H1 (cell line): Measurements from ENCODE around the gene APLP1. TPM values are rescaled to one million over a fixed set of nuclear protein-coding genes. Genes with fewer than 3 reads are reported as not detected.
A peak's percentile ranks its signal among the peaks of the same experiment; 100 is the strongest.

ENCODE experiments used
- CTCF ChIA-PET: fragments of 300-600 bp; sonication (Branson Sonifier 250); formaldehyde crosslinking; loops from one replicate; lab custom pipeline; 2021; ENCODE audit not compliant: partially characterized antibody; lab: Charles Lee
- POLR2A ChIA-PET: fragments of 300-600 bp; sonication (Branson Sonifier 250); formaldehyde crosslinking; loops from one replicate; lab custom pipeline; 2021; ENCODE audit warnings: inconsistent platforms; ENCODE audit not compliant: partially characterized antibody; lab: Charles Lee
- DNase-seq, 2 experiments: peaks; one replicate each; pipeline versions ENCODE4 v3.0.0 to v3.0.0-alpha.2; 2010 to 2022; ENCODE audit warnings: low spot score in 2 of 2, low read depth in 1 of 2, mixed read lengths in 1 of 2
- FAIRE-seq: peaks from 2 replicates; lab custom pipeline; 2011; peaks lifted over from hg19 to GRCh38; lab: Jason Lieb, UNC
- H2AFZ ChIP-seq: 2 replicates; pipeline ENCODE4 v1.8.1; 2012; ENCODE audit warnings: low read length, inconsistent platforms
- H2AK5ac ChIP-seq: 2 replicates; pipeline ENCODE4 v1.6.1; 2013; ENCODE audit warnings: low read depth, low read length
- H2BK120ac ChIP-seq: replicated peaks from 2 replicates; pipeline ENCODE3; 2013; ENCODE audit warnings: low read depth, low read length, inconsistent platforms
- H2BK12ac ChIP-seq: 2 replicates; pipeline ENCODE4 v1.6.1; 2013; ENCODE audit warnings: low read depth, low read length
- H2BK15ac ChIP-seq: 2 replicates; pipeline ENCODE4 v1.6.1; 2013; ENCODE audit warnings: low read length
- H2BK20ac ChIP-seq: 2 replicates; pipeline ENCODE4 v1.6.1; 2013; ENCODE audit warnings: low read length
- H2BK5ac ChIP-seq: 2 replicates; pipeline ENCODE4 v1.6.1; 2013; ENCODE audit warnings: low read depth, low read length
- H3K14ac ChIP-seq: 2 replicates; pipeline ENCODE4 v1.6.1; 2013; ENCODE audit warnings: inconsistent platforms; ENCODE audit not compliant: insufficient read length
- H3K18ac ChIP-seq: 2 replicates; pipeline ENCODE4 v1.6.1; 2013; ENCODE audit warnings: low read length; ENCODE audit errors: extremely low read depth
- H3K23ac ChIP-seq: 2 replicates; pipeline ENCODE4 v1.6.1; 2013; ENCODE audit warnings: inconsistent platforms; ENCODE audit not compliant: insufficient read length
- H3K23me2 ChIP-seq: 2 replicates; pipeline ENCODE4 v1.6.1; 2013; ENCODE audit warnings: low read depth, low read length
- H3K27ac ChIP-seq: 2 replicates; pipeline ENCODE4 v1.6.1; 2011; ENCODE audit warnings: low read depth, low read length, inconsistent platforms
- H3K27me3 ChIP-seq, 4 experiments: replicated peaks in 1 of 4; 1 replicate in 1 of 4; 2 replicates in 3 of 4; pipeline versions ENCODE4 v1.6.1 to v1.8.1; 2011 to 2013; ENCODE audit warnings: low read length in 3 of 4, mild to moderate bottlenecking in 3 of 4, inconsistent platforms in 2 of 4, mixed read lengths in 2 of 4, moderate library complexity in 1 of 4; ENCODE audit not compliant: control insufficient read depth in 3 of 4, insufficient read depth in 3 of 4; ENCODE audit errors: extremely low read depth in 1 of 4
- H3K36me3 ChIP-seq, 4 experiments: 2 replicates each; pipeline versions ENCODE4 v1.6.1 to v1.8.1; 2011 to 2013; ENCODE audit warnings: mild to moderate bottlenecking in 4 of 4, low read length in 3 of 4, moderate library complexity in 2 of 4, control low read depth in 1 of 4, inconsistent platforms in 1 of 4; ENCODE audit not compliant: insufficient read depth in 4 of 4, control insufficient read depth in 2 of 4
- H3K4ac ChIP-seq: replicated peaks from 2 replicates; pipeline ENCODE3; 2013; ENCODE audit warnings: low read length, low read depth, mixed read lengths, inconsistent platforms; ENCODE audit not compliant: insufficient read length
- H3K4me1 ChIP-seq, 4 experiments: replicated peaks in 1 of 4; 1 replicate in 1 of 4; 2 replicates in 3 of 4; pipeline versions ENCODE4 v1.6.1 to v1.8.1; 2011 to 2013; ENCODE audit warnings: low read length in 3 of 4, inconsistent platforms in 2 of 4, mixed read lengths in 1 of 4; ENCODE audit not compliant: insufficient read depth in 4 of 4, control insufficient read depth in 3 of 4
- H3K4me2 ChIP-seq, 2 experiments: 2 replicates each; pipeline versions ENCODE4 v1.6.1 to v1.8.1; 2011 to 2013; ENCODE audit warnings: low read depth in 2 of 2, low read length in 2 of 2, control low read depth in 1 of 2, inconsistent platforms in 1 of 2, mild to moderate bottlenecking in 1 of 2; ENCODE audit not compliant: insufficient read depth in 1 of 2
- H3K4me3 ChIP-seq, 4 experiments: fragments of 200-600, 300-600 bp in 1 of 4; sonication (generic), shearing (Covaris generic), sonication (Bioruptor Twin) in 1 of 4; 2 replicates each; pipeline versions ENCODE4 v1.5.1 to v1.8.1; 2011 to 2016; ENCODE audit warnings: low read length in 4 of 4, low read depth in 3 of 4, control low read depth in 2 of 4, inconsistent platforms in 2 of 4, mild to moderate bottlenecking in 2 of 4, mixed read lengths in 1 of 4, moderate library complexity in 1 of 4; ENCODE audit not compliant: insufficient read depth in 2 of 4; ENCODE audit errors: extremely low read depth in 1 of 4
- H3K56ac ChIP-seq: replicated peaks from 2 replicates; pipeline ENCODE3; 2013; ENCODE audit warnings: low read depth, mild to moderate bottlenecking, mixed read lengths, low read length, inconsistent platforms; ENCODE audit not compliant: insufficient read length
- H3K79me1 ChIP-seq: 2 replicates; pipeline ENCODE4 v1.6.1; 2013; ENCODE audit warnings: low read depth, low read length, control low read depth
- H3K79me2 ChIP-seq, 2 experiments: 2 replicates each; pipeline versions ENCODE4 v1.6.1 to v1.8.1; 2012 to 2013; ENCODE audit warnings: low read length in 2 of 2, mild to moderate bottlenecking in 2 of 2, inconsistent platforms in 1 of 2; ENCODE audit not compliant: insufficient read depth in 2 of 2, control insufficient read depth in 1 of 2
- H3K9ac ChIP-seq, 4 experiments: replicated peaks in 1 of 4; 1 replicate in 1 of 4; 2 replicates in 3 of 4; pipeline versions ENCODE4 v1.6.1 to v1.8.1; 2011 to 2013; ENCODE audit warnings: low read depth in 3 of 4, low read length in 3 of 4, control low read depth in 2 of 4, mild to moderate bottlenecking in 2 of 4, moderate library complexity in 2 of 4, inconsistent platforms in 1 of 4; ENCODE audit errors: extremely low read depth in 1 of 4
- H3K9me3 ChIP-seq, 2 experiments: 2 replicates each; pipeline versions ENCODE4 v1.6.1 to v1.8.1; 2012 to 2013; ENCODE audit warnings: mild to moderate bottlenecking in 2 of 2, moderate library complexity in 2 of 2, control low read depth in 1 of 2, inconsistent platforms in 1 of 2, low read depth in 1 of 2, low read length in 1 of 2, mixed read lengths in 1 of 2; ENCODE audit not compliant: insufficient read depth in 2 of 2
- H4K20me1 ChIP-seq, 2 experiments: replicated peaks in 1 of 2; 2 replicates each; pipeline versions ENCODE3 to v1.8.1; 2011 to 2013; ENCODE audit warnings: inconsistent platforms in 2 of 2, low read length in 2 of 2, mild to moderate bottlenecking in 1 of 2; ENCODE audit not compliant: insufficient read depth in 2 of 2, control insufficient read depth in 1 of 2
- H4K5ac ChIP-seq: 2 replicates; pipeline ENCODE4 v1.6.1; 2013; ENCODE audit warnings: low read length, low read depth, mixed read lengths, inconsistent platforms; ENCODE audit not compliant: insufficient read length
- H4K8ac ChIP-seq: 2 replicates; pipeline ENCODE4 v1.8.0; 2013; ENCODE audit warnings: mild to moderate bottlenecking, moderate library complexity, low read length, inconsistent platforms; ENCODE audit not compliant: insufficient read depth; ENCODE audit errors: extremely low read depth
- H4K91ac ChIP-seq: replicated peaks from 2 replicates; pipeline ENCODE3; 2013; ENCODE audit warnings: low read length, mixed read lengths, inconsistent platforms; ENCODE audit not compliant: insufficient read length
- BRCA1 ChIP-seq: IDR thresholded peaks from 2 replicates; pipeline ENCODE4 v1.6.1; 2012; ENCODE audit warnings: low read depth, low read length, improper control_type of control experiment
- CTBP2 ChIP-seq: IDR thresholded peaks from 2 replicates; pipeline ENCODE4 v1.7.0; 2011; ENCODE audit warnings: borderline replicate concordance, mild to moderate bottlenecking, moderate library complexity, mixed read lengths, low read length; ENCODE audit not compliant: insufficient read depth, insufficient read length
- HDAC2 ChIP-seq, 2 experiments: fragments of 300-600 bp in 1 of 2; sonication (generic) in 1 of 2; IDR thresholded peaks; 2 replicates each; pipeline ENCODE4 v1.6.1; 2011 to 2012; ENCODE audit warnings: low read depth in 2 of 2, low read length in 2 of 2, mild to moderate bottlenecking in 2 of 2, moderate library complexity in 2 of 2, borderline replicate concordance in 1 of 2, inconsistent platforms in 1 of 2
- KDM4A ChIP-seq: IDR thresholded peaks from one replicate; pipeline ENCODE4 v1.7.1; 2012; ENCODE audit warnings: low read depth, mild to moderate bottlenecking, moderate library complexity, low read length, inconsistent platforms; ENCODE audit not compliant: severe bottlenecking
- RBBP5 ChIP-seq: IDR thresholded peaks from 2 replicates; pipeline ENCODE4 v1.7.1; 2012; ENCODE audit warnings: low read depth, mild to moderate bottlenecking, inconsistent platforms, low read length, moderate library complexity, borderline replicate concordance
- SIRT6 ChIP-seq: IDR thresholded peaks from one replicate; pipeline ENCODE4 v1.7.1; 2012; ENCODE audit warnings: low read length, inconsistent platforms
- SUZ12 ChIP-seq: fragments of 200-600 bp; sonication (generic); IDR thresholded peaks from 2 replicates; pipeline ENCODE4 v1.6.1; 2012; ENCODE audit warnings: mild to moderate bottlenecking, inconsistent platforms, low read length, moderate library complexity, mixed read lengths
- WGBS, 2 experiments: shearing (Covaris generic) in 1 of 2; methylation state at CpG; one replicate each; pipeline versions ENCODE4 v1.1.6 to v1.1.7; 2013 to 2015; ENCODE audit warnings: low lambda C conversion rate in 2 of 2, mixed read lengths in 2 of 2, inconsistent platforms in 1 of 2, low coverage in 1 of 2, missing lambda C conversion rate in 1 of 2; ENCODE audit not compliant: insufficient replicate concordance in 2 of 2, insufficient coverage in 1 of 2, insufficient read length in 1 of 2; ENCODE audit errors: extremely low coverage in 1 of 2, missing lambda C conversion rate in 1 of 2; 5-methylcytosine and 5-hydroxymethylcytosine counted together
- long read RNA-seq, 2 experiments: library from RNA in 1 of 2; library from capped mRNA in 1 of 2; stranded (forward); transcript quantifications; one replicate each; pipeline ENCODE4 v2.0.0, GENCODE V29; 2021; ENCODE audit warnings: inconsistent platforms in 1 of 2
- polyA minus RNA-seq, 3 experiments: library from RNA; depleted of rRNA, polyadenylated mRNA; stranded (reverse); fragments of >200 nt; gene quantifications; 1 replicate in 2 of 3; 2 replicates in 1 of 3; pipeline ENCODE4 v1.2.3, GENCODE V29; 2011
- polyA plus RNA-seq, 7 experiments: library from polyadenylated mRNA; depleted of rRNA in 3 of 7; stranded (reverse) in 5 of 7; unstranded in 2 of 7; fragments of >200 nt in 5 of 7; fragments of 200-250 nt in 2 of 7; gene quantifications; 1 replicate in 5 of 7; 2 replicates in 1 of 7; 4 replicates in 1 of 7; pipeline versions ENCODE4 v1.2.1 to v1.2.3, GENCODE V29; 2011 to 2013; ENCODE audit warnings: missing spikeins in 2 of 7, mixed read lengths in 2 of 7
- total RNA-seq: library from RNA; stranded (reverse); fragmentation: NEBNext Ultra II Directional; extraction: Animal tissue kit (Norgen Biotek cat#: 25700); gene quantifications from 2 replicates; pipeline ENCODE4 v1.2.1, GENCODE V29; 2021

Gene APLP1
- total RNA-seq, result 22.0 and 22.2 TPM in 2 replicates
- 19.9 and 32.4 TPM in 2 replicates for polyA plus RNA-seq (2011; rRNA removed)
- polyA plus RNA-seq (2011; cell fraction: cytosol; rRNA removed), result 18.3 TPM
- 37.2 TPM for polyA plus RNA-seq (2011; cell fraction: nucleus; rRNA removed)
- polyA plus RNA-seq (2012, experiment 1 of 2), result 18.3 to 26.1 TPM (median 22.6 TPM) in 4 replicates
- 52.7 TPM for polyA plus RNA-seq (2012, experiment 2 of 2)
- polyA plus RNA-seq (2013, experiment 1 of 2), result 43.9 TPM
- 44.0 TPM for polyA plus RNA-seq (2013, experiment 2 of 2)
- polyA minus RNA-seq (2011; rRNA and poly(A)+ RNA removed), result 8.1 and 9.1 TPM in 2 replicates
- 8.1 TPM for polyA minus RNA-seq (2011; cell fraction: cytosol; rRNA and poly(A)+ RNA removed)
- polyA minus RNA-seq (2011; cell fraction: nucleus; rRNA and poly(A)+ RNA removed), result 9.3 TPM
- long read RNA-seq, experiment 1, partial matches to known transcripts, result 5 of 8 reads
- long read RNA-seq, experiment 1, other reads (novel, unspliced or antisense), result 2 of 8 reads
- long read RNA-seq, experiment 2, partial matches to known transcripts, result 1 of 1 reads
- long read RNA-seq, experiment 2, other reads (novel, unspliced or antisense), result 0 of 1 reads

DNA sequence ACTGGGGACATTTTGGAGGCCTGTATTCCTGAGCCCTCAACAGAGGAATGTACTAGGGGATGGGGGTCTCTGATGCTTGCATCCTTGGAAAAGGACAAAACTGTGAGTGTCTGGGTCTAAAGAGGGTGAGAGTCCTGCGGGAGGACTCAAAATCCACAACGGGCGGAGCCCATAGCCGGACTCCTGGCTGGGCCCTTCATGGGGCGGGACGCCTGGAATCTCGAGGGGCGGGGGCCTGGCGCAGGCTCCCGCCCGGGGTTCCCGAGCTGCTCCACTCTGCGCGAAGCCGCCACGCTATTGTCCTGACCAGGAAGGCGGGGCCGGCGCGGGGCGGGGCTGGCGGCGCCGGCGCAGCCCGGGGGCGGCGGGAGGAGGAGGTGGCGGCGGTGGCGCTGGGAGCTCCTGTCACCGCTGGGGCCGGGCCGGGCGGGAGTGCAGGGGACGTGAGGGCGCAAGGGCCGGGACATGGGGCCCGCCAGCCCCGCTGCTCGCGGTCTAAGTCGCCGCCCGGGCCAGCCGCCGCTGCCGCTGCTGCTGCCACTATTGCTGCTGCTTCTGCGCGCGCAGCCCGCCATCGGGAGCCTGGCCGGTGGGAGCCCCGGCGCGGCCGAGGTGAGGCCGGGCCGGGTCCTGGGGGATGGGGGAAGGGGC is at the start of gene APLP1:
Gene APLP1 (plus strand): TSS at position 403 of the 651 bp plus-strand sequence. CDS start 63 bp downstream, at position 466.
- no peak within 1 kb of the TSS for H3K27ac ChIP-seq
- CTCF ChIA-PET, result interaction anchor here (0.5 to 3.2 kb wide), 4 partner anchors 12 to 174 kb away, joined by 3 to 15 read pairs (median 3); partner anchors contain the start of genes KIRREL2 and SYNE4
- TF ChIP-seq SIRT6, result no peak
- TF ChIP-seq RBBP5, result 0 out of 2 replicates have a peak, but pooled peaks have one; percentile 14
- peak; percentile 42 for TF ChIP-seq KDM4A
- TF ChIP-seq BRCA1, result no peak
- no peak for TF ChIP-seq CTBP2
- 0 out of 4 replicates have a peak, but pooled peaks of 1 of the 2 experiments have one; percentile 22 for TF ChIP-seq HDAC2 (IDR thresholded peaks at IDR 0.05; ENCODE audit: borderline replicate concordance in 1 of 2, low read depth in 2 of 2, low read length in 2 of 2)
- peak; percentile 42 for TF ChIP-seq SUZ12

More for the DNA sequence above, at the start of gene APLP1:
- Histone ChIP-seq H3K36me3 (no peaks in the 10 kb centered on the region), H3K4me3 (peak within 1 kb of the TSS; percentile 37 to 64 (median 53)), H3K23me2 (peaks cover 9% of the 10 kb centered on the region; the same call in 1 of the 2 replicates), H2BK12ac (no peak within 1 kb of the TSS), H3K23ac (no peak within 1 kb of the TSS), H3K4ac (no peak within 1 kb of the TSS), H3K18ac (peak within 1 kb of the TSS; percentile 79), H2BK15ac (0 out of 2 replicates have a peak within 1 kb of the TSS, but pooled peaks have one; percentile 46), H3K79me2 (no peaks in the 10 kb centered on the region), H4K8ac (no peak within 1 kb of the TSS; the same call in 1 of the 2 replicates), H3K4me1 (peaks cover 0 to 12% (median 8%) of the 10 kb centered on the region in 4 experiments; a peak in 5 of 7 replicates), H2BK20ac (no peak within 1 kb of the TSS), H2BK5ac (no peak within 1 kb of the TSS), H4K20me1 (peaks cover 0 to 2% of the 10 kb centered on the region in 2 experiments), H2AFZ (0 out of 2 replicates have a peak within 1 kb of the TSS, but pooled peaks have one; percentile 61), H3K9me3 (no peaks in the 10 kb centered on the region), H2BK120ac (no peak within 1 kb of the TSS), H3K4me2 (peak within 1 kb of the TSS; percentile 93 to 96), H4K5ac (peak within 1 kb of the TSS; percentile 9), H3K9ac (no peak within 1 kb of the TSS), H4K91ac (no peak within 1 kb of the TSS), H3K56ac (no peak within 1 kb of the TSS), H2AK5ac (no peak within 1 kb of the TSS), H3K79me1 (no peaks in the 10 kb centered on the region), H3K14ac (no peak within 1 kb of the TSS), H3K27me3 (peaks cover 3 to 12% (median 9%) of the 10 kb centered on the region in 4 experiments)
- FAIRE-seq (no peak), DNase-seq (peak in 1 of 2 experiments; percentile 84)
- whole genome bisulfite sequencing, 2 experiments, result 2% methylated on average over 24 of the region's 60 CpGs; no CpG with 5 or more reads in 1 of the 2 experiments
- POLR2A ChIA-PET, result interaction anchor here (1.9 to 2.7 kb wide), 4 partner anchors 12 to 128 kb away, joined by 6 to 19 read pairs (median 9); partner anchors contain the start of gene KIRREL2
